GM11168 (cell line): ENCODE results near the gene CAVIN2.

Experiments used
- in situ Hi-C: fragments of 300-500 bp; cut with MboI; formaldehyde crosslinking; loops from one replicate; pipeline ENCODE4 v1.12.0; 2022; ENCODE audit warnings: low sequenced_read_pairs; ENCODE audit not compliant: unreplicated experiment

Gene CAVIN2, protein sequence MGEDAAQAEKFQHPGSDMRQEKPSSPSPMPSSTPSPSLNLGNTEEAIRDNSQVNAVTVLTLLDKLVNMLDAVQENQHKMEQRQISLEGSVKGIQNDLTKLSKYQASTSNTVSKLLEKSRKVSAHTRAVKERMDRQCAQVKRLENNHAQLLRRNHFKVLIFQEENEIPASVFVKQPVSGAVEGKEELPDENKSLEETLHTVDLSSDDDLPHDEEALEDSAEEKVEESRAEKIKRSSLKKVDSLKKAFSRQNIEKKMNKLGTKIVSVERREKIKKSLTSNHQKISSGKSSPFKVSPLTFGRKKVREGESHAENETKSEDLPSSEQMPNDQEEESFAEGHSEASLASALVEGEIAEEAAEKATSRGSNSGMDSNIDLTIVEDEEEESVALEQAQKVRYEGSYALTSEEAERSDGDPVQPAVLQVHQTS

DNA sequence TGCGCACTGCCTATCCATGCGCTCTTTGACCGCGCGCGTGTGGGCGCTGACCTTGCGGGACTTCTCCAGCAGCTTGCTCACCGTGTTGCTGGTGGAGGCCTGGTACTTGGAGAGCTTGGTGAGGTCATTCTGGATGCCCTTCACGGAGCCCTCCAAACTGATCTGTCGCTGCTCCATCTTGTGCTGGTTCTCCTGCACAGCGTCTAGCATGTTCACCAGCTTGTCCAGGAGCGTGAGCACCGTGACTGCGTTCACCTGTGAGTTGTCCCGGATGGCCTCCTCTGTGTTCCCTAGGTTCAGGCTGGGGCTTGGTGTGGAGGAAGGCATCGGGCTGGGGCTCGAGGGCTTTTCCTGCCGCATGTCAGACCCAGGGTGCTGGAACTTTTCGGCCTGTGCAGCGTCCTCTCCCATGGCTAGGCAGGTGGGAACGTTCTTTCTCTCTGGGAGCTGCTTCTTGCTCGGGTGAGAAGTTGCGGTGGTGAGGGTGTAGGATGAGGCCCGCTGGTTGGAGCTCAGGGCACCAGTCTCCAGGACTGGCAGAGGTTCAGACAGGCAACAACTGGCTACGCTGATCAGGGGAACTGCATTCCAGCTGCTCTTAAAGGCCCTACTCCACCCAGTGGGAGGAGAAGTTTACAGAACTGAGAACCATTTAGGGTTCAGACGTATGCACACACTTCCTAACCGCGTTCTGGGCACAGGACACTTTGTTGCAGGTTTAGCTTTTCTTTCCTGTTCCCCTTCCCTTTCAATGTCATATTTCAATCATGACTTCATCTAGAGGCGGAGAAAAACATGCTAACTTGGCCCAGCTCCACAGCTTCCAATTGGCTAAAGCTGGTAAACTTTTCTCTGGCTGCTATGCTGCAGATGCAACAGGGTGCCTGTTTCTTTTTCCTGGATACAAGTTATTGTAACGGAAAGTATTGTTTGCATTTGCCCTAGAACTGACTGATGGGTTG lies at the start of gene CAVIN2:
TSS of gene CAVIN2 (minus strand) at position 574 of the 962 bp plus-strand sequence. CDS start at position 411, 163 bp downstream.
- in situ Hi-C loops = no loop called here

DNA sequence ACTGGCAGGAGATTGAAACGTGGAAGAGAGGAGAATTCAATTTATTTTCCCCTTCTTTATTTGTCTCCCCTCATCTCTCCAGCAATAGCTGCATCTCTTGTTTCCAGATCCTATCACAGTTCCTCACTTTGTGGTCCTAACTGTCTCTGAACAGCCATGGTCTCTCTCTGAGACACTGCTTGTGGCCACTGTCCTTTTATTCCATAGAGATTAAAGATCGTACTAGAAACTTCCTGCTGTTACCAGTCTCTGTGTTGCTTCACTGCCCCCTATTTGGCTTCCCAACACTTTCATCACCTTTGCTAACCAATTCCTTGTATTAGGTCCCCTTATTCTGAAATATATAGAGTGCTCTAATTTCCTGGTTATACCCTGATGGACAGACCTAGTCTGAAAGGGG lies 48.9 kb upstream of the CAVIN2 start:
- in situ Hi-C loops = no loop called here

DNA sequence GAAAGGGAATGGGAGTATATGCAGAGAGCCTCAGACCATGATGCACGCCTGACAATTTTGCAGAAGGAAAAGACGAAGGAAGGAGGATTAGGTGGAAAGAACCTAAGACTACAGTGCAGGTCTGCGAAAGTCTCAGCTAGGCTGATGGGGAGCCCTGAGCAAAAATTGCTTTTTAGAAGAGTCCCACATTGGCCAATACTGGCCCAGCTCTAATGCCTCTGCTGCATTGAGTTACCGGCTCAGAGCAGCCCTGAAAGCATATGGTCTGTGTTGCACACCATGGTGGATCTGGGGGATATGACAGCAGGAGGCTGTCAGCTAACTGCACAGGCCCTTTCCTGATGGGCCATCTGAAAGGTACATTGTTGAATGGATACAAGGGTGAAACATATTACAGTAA lies 48.3 kb upstream of the CAVIN2 start:
- in situ Hi-C loops = no loop called here

DNA sequence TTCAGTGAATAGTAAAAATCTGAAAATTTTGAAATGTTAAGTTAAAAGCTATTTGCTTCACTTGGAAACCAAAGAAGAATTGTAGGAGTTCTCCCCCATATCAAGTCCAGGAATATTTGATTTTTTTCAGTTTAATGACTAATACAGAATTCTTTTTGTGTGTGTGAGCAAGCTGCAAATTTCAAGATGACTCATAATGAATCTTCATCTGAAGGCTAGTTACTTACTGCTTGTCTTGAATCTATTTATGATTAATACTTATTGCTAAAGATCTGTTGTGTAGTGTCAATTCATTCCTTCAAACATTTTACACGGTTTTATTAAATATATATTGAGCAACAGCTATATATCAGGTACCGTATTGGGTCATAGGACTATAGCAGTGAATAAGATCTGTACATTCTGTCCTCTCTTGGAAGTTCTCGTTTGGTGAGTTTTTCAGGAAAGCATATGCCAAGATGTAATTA lies 47.8 kb upstream of the CAVIN2 start:
- in situ Hi-C loops = no loop called here

DNA sequence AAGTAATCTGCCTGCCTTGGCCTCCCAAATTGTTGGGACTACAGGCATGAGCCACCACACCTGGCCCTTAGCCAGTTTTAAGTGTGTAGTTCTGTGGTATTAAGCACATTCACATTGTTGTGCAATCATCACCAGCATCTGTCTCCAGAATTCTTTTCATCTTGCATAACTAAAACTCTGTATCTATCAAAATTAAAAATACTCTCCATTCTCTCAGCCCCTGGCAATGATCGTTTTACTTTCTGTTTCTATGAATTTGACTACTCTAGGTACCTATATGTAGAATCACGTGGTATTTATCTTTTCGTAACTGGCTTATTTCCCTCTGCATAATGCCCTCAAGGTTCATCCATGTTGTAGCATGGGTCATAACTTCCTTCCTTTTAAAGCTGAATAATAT lies 45.5 kb upstream of the CAVIN2 start:
- in situ Hi-C loops = no loop called here

DNA sequence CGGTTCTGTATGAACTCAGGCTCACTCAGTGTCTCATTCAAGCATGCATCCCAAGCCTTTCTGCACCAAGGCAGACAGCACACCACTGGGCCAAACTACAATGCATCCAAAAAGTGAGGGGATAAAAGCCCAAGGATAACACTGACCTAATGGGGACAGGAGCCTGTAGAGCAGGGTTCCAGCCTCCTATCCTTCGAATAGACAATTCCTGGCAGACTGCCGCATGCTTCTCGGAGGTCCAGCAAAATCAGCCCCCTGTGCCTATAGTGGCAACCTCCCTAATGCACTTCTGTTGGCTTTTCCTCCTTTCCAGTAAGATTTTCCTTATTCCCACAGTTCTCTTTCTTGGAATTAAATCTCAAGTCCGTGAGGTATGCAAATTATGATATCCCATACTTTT lies 44.8 kb upstream of the CAVIN2 start:
- in situ Hi-C loops = no loop called here

DNA sequence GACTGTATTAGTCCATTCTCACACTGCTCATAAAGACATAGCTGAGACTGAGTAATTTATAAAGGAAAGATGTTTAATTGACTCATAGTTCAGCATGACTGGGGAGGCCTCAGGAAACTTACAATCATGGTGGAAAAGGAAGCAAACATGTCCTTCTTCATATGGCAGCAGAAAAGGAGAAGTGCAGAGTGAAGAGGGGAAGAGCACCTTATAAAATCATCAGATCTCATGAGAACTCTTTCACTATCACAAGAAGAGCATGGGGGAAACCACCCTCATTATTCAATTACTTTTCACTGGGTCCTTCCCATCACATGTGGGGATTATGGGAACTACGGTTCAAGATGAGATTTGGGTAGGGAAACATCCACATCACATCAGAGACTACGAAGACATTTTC lies 43.0 kb upstream of the CAVIN2 start:
- in situ Hi-C loops = no loop called here

DNA sequence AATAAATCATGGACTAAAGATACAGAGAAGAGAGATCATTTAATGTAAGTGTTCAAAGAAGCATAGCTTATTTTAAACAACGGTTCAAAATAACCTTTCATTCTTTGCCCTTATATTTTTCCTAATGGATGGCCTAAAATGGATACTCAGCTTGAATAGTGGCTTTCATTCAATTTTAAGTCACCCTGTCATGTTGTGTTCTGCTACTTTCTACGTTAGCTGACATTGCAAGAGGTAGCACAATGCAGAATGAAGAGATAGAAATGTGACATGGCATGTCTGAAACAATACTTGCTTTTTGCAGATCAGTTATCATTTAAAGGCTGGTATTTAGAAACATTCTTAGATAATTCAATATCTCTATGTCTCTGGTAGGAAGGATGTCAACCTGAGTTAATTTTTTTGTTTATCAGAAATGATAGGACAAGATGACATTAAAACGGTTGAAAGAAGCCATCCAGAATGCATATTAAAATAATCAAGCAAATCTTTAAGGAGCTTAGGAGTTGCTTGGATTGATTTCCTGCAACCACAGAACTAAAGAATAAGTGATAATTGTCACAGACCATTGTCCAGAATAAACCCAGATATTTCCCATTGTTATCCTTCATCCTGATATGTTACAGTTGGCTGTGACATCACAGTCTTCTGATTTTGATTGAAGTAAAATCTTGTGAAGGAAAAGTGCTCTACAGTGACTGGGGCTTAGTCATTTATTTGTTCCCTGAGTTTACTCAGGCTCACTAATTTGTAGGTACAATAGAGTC lies 41.7 kb upstream of the CAVIN2 start:
- in situ Hi-C loops = no loop called here

DNA sequence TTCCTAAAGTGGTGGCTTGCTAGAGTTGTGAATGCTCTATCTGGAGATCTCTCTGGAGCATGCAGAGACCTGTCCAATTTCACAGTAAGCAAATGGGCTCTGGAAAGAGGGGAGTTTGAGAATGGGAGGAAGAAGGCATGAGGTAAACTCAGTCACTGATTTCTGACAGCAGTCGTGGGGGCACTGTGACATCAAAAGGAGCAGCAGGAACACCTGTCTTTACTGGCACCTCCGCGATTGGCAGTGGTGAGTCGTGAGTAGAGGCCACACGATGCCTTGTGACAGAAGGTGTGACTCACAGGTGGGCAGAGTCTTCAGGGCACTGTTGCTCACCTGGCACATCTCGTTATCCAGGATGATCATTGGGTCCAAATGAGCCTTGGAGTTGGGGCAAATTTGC lies 38.8 kb upstream of the CAVIN2 start:
- in situ Hi-C loops = no loop called here

DNA sequence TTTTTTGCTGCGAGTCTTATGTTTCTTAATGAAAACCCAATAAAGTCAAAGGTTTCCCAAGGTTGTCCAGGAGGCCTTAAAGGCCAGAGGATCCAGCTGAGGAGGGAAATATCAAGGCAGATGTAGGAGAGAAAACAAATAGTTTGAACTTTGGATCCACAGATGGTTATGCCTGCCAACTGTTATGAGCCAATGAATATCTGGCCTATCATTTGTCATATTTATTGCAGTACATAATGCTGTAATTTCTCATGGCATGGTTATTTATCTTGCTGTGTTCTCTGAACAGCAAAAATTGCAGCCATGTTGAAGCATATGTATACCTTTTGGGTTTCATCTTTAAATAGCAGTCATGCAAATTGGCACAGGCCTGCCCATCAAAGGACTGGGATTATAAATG lies 38.2 kb upstream of the CAVIN2 start:
- in situ Hi-C loops = no loop called here

DNA sequence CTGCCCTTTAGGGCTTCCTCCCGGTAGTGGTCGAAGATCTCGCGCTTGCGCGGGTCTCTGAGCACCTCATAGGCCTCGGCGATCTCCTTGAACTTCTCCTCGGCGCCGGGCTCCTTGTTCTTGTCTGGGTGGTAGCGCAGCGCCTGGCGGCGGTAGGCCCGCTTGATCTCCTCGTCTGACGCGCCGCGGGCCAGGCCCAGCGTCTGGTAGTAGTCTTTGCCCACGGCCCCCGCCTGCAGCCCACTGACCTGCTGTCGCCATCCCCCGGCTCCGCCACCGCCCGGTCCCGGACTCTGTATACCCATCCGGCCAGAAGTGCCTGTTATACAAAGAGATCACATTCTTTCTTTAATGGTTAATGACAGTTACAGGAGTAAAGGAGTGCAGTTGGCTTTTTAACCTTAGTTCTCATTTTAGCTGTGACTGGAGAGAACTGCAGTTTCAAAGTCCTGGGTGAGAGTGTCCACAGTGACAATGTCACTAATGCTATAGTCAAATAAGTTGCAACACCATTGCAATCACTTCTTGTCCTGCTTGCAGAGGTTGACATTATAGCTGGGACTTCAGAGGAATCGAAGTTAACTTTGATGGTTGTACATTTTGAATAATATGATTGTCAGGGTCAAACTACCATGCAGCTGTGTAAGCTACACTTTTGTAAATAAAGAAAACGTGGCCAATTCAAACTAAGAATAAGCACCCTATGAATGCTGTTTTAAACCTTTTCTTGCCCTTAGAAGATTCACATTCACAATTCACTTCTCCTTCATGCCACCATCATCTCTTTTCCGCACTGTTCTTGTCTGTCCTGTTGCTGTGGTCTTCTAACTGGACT lies 35.3 kb upstream of the CAVIN2 start:
- in situ Hi-C loops = no loop called here

DNA sequence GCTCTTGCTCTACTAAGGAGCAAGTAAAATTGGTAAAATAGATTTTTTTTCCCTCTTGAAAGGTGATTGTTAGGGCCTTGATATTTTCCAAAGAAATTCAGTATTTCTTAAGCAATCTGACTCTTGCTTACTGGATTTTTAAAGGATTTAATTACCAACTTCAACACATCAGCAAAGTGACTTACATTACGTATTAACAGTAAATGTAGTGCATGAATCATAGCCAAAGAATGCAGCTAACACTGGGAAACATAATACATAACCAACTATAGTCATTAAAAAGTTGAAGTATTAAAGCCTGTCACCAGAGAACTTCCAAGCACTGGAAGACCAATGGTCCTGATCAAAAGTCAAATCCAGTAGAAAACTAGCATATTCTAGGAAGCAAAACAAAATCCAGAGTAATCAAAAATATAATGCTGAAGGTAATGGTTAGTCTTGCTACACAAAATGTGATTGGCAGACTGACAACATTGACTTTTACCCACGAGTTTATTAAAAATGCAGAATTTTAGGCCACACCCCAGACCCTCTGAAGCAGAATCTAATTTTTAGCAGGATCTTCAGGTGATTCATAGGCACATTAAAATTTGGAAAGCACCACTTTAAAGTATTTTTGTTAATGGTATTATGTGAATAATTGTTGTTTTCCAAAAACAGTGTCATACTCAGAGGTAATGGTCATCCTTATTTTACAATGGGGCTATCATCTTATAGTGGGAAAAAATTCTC lies 31.8 kb upstream of the CAVIN2 start:
- in situ Hi-C loops = no loop called here

DNA sequence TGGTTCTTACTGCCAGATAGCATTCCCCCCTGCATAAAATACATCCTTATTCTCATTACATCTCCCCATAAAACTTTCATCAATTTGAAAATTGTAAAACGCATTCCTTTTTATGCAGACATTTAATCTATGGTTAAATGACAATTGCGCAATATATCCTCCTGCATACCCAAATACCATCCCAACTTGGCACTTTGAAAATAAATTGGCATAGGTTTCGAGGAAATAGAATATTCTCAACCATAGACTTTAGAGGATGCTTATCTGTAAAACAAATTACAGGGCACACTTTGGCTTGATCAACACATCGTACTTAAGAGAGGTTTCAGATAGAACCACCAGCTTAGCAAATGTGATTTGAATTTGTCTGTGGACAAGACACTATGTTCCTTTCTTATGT lies 31.0 kb upstream of the CAVIN2 start:
- in situ Hi-C loops = no loop called here

DNA sequence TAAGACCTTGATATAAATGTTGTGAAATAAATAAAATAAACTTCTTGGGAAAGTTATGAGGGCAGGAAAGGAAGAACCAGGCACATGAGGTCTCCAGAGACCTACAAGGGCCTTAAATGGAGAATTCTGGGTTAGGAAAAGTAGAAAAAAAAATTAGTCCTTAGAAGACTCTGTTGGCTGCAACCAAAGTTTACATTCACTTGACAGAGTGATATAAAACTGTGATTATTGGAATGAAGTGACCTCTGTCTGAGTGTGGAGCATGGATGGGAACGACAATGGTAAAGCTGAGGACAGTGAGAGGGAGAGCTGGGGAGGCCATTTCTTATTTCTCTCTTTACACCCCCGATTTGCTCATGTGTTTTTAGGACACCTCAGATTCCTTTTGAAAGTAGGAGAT lies 29.0 kb upstream of the CAVIN2 start:
- in situ Hi-C loops = no loop called here

DNA sequence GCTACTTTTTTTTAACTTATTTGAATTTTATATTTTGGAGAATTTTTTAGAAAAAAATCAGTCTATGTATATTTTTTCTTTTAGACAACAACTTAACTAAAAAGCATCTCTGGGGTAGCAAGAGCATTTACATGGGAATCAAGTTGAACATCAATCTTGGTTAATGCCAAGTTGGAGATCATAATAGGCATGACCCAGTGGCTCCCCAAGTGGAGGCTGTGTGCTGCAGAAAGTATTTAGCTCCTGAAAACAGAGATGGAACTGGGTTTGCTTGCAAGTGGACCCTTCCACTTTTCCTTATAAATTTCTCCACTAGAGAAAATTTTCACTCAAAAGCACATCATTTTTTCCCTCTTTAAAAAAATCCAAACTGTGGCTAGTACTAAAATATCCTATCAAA lies 23.9 kb upstream of the CAVIN2 start:
- in situ Hi-C loops = no loop called here

DNA sequence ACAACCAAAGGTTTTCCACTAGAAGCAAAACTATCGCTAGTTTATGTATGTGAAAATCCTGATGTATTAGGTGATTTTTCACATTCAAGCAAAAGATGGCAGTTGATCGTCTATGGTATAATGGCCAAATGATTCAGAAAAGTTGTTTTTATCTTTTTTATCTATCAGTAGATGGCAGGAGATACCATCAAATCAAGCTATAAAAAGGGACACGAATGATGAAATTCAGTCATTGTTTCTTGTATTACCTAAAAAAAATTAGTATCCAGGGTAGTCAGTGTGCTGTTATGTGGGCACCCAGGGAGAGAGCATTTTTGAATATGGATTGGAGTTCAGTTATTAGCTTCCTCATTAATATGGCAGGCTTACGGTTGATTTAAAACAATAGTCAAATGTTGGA lies 22.9 kb upstream of the CAVIN2 start:
- in situ Hi-C loops = no loop called here

DNA sequence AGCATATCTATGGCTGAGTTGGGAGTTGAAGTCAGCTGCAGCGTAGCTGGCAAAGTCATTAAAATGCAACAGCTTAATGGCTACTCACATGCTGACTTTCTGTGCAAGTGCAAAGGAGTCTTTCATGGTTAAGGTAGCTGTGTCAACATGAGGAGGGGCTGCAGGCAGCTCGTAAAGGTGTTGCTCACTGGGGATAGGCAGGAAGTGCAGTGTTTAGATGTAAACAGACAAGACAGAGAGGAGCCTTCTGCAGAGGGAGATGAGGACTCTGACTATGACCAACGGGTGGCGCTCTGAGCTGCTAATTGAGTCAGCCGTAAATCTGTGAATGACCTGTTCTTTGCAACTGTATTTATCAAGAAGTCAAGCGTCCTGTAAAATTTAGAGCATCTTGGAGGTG lies 22.3 kb upstream of the CAVIN2 start:
- in situ Hi-C loops = no loop called here

DNA sequence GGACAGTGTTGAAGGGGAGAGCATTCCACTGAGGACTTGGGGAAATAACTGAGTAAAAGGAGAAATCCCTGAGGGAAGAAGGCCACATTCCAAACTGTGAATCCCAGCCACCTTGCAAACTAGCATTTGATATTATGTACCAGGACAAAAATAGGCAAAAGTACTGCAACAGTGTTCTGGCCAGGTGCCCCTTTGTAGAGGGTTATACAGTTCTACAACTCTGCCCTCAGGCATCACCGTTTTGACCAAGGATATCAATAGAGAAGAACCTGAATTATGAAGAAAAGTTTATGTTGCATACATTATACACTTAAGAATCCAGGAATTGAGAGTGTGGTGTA lies 20.6 kb upstream of the CAVIN2 start:
- in situ Hi-C loops = no loop called here
